A549 (cell line): Measurements from ENCODE around the gene WDR72. TPM values are rescaled to one million over a fixed set of nuclear protein-coding genes. Genes with fewer than 3 reads are reported as not detected.

ENCODE experiments used
- ATAC-seq, 2 experiments: fragments of 200-7000 bp in 1 of 2; fragments of >200 bp in 1 of 2; cut with Nextera tagmentation in 1 of 2; cut with Tn5 transposase in 1 of 2; 3 replicates each; pipeline versions ENCODE4 v1.8.0 to v1.9.1; 2018 to 2020; ENCODE audit warnings: mild to moderate bottlenecking in 1 of 2, moderate library complexity in 1 of 2
- CTCF ChIA-PET: fragments of 300-600 bp; sonication (Branson Sonifier 250); formaldehyde crosslinking; extraction: SDS; loops from one replicate; lab custom pipeline; 2021; ENCODE audit warnings: antibody characterized with exemption, inconsistent platforms; lab: Yijun Ruan, JAX
- POLR2A ChIA-PET: fragments of 350-600 bp; formaldehyde crosslinking; extraction: SDS; loops from one replicate; lab custom pipeline; 2021; ENCODE audit warnings: antibody characterized with exemption, inconsistent platforms; lab: Yijun Ruan, JAX
- DNase-seq, 2 experiments: peaks; one replicate each; pipeline versions ENCODE4 v3.0.0 to v3.0.0-alpha.2; 2011 to 2016; ENCODE audit warnings: low read depth in 1 of 2, low spot score in 1 of 2
- FAIRE-seq: peaks from 2 replicates; lab custom pipeline; 2011; peaks lifted over from hg19 to GRCh38; lab: Jason Lieb, UNC
- H3K27ac ChIP-seq, 2 experiments: fragments of >200 bp; sonication (Bioruptor Twin); formaldehyde crosslinking; 3 replicates each; pipeline ENCODE4 v1.5.1; 2016 to 2017
- H3K4me1 ChIP-seq: fragments of >200 bp; sonication (Bioruptor Twin); formaldehyde crosslinking; 3 replicates; pipeline ENCODE4 v1.6.1; 2016
- H3K4me2 ChIP-seq: fragments of >200 bp; sonication (Bioruptor Twin); formaldehyde crosslinking; 3 replicates; pipeline ENCODE4 v1.6.1; 2016
- H3K4me3 ChIP-seq: fragments of >200 bp; sonication (Bioruptor Twin); formaldehyde crosslinking; 3 replicates; pipeline ENCODE4 v1.5.1; 2016
- H3K9me3 ChIP-seq: fragments of >200 bp; sonication (Bioruptor Twin); formaldehyde crosslinking; 3 replicates; pipeline ENCODE4 v1.6.1; 2016
- CBX8 ChIP-seq: fragments of 200-600 bp; sonication (generic); IDR thresholded peaks from 2 replicates; pipeline ENCODE4 v1.6.1; 2016
- EHMT2 ChIP-seq: fragments of 200-600 bp; sonication (generic); IDR thresholded peaks from 2 replicates; pipeline ENCODE4 v1.6.1; 2016; ENCODE audit warnings: antibody characterized with exemption, low read depth, mild to moderate bottlenecking, moderate library complexity
- ESRRA ChIP-seq: fragments of 150-350 bp; IDR thresholded peaks from 2 replicates; pipeline ENCODE4 v1.6.1; 2014; ENCODE audit warnings: mild to moderate bottlenecking, low read length, borderline replicate concordance
- GATA3 ChIP-seq: IDR thresholded peaks from 2 replicates; pipeline ENCODE4 v1.6.1; 2012; ENCODE audit warnings: borderline replicate concordance
- HOXB13 ChIP-seq: fragments of 250-450 bp; sonication (Bioruptor Pico); IDR thresholded peaks from 2 replicates; pipeline ENCODE4 v1.5.0; 2020; ENCODE audit warnings: low read depth, mild to moderate bottlenecking, moderate library complexity
- HOXB5 ChIP-seq: fragments of 250-450 bp; sonication (Bioruptor Pico); IDR thresholded peaks from 2 replicates; pipeline ENCODE4 v1.5.0; 2020; ENCODE audit warnings: mild to moderate bottlenecking, moderate library complexity
- JUN ChIP-seq, 2 experiments: fragments of >200 bp; sonication (Bioruptor Twin); formaldehyde crosslinking; IDR thresholded peaks; 2 replicates in 1 of 2; 3 replicates in 1 of 2; pipeline ENCODE4 v1.6.1; 2016 to 2017
- JUNB ChIP-seq: fragments of >200 bp; sonication (Bioruptor Twin); formaldehyde crosslinking; IDR thresholded peaks from 2 replicates; pipeline ENCODE4 v1.6.1; 2016
- KDM1A ChIP-seq: fragments of 200-600 bp; sonication (generic); IDR thresholded peaks from 2 replicates; pipeline ENCODE4 v1.6.1; 2016; ENCODE audit warnings: low read depth, mild to moderate bottlenecking
- MAZ ChIP-seq: fragments of 150-350 bp; IDR thresholded peaks from 2 replicates; pipeline ENCODE4 v1.6.1; 2014; ENCODE audit warnings: antibody characterized with exemption, low read depth, low read length, borderline replicate concordance
- MYC ChIP-seq: IDR thresholded peaks from 2 replicates; pipeline ENCODE4 v1.6.1; 2012; ENCODE audit warnings: mild to moderate bottlenecking, inconsistent platforms, low read length, improper control_type of control experiment, borderline replicate concordance
- NFE2L2 ChIP-seq: fragments of 150-350 bp; conservative IDR thresholded peaks from 2 replicates; pipeline ENCODE4 v1.6.1; 2014; ENCODE audit warnings: low read length
- RAD21 ChIP-seq, 2 experiments: fragments of >200 bp in 1 of 2; sonication (Bioruptor Twin) in 1 of 2; formaldehyde crosslinking in 1 of 2; IDR thresholded peaks in 1 of 2; conservative IDR thresholded peaks in 1 of 2; 2 replicates in 1 of 2; 3 replicates in 1 of 2; pipeline ENCODE4 v1.6.1; 2012 to 2018; ENCODE audit warnings: inconsistent platforms in 1 of 2
- RFX5 ChIP-seq: fragments of 450-650 bp; IDR thresholded peaks from 2 replicates; pipeline ENCODE4 v1.7.1; 2014; ENCODE audit warnings: antibody characterized with exemption, mild to moderate bottlenecking, moderate library complexity
- SMC3 ChIP-seq: fragments of >200 bp; sonication (Bioruptor Twin); formaldehyde crosslinking; IDR thresholded peaks from 3 replicates; pipeline ENCODE4 v1.6.1; 2018; ENCODE audit warnings: inconsistent platforms
- TP53 ChIP-seq: fragments of 250-450 bp; sonication (Bioruptor Pico); IDR thresholded peaks from 2 replicates; pipeline ENCODE4 v1.5.0; 2021; ENCODE audit warnings: mild to moderate bottlenecking, moderate library complexity
- ZNF302 ChIP-seq: fragments of 250-450 bp; sonication (Bioruptor Pico); IDR thresholded peaks from 2 replicates; pipeline ENCODE4 v1.9.0; 2021; ENCODE audit warnings: inconsistent platforms, mild to moderate bottlenecking, moderate library complexity
- ZSCAN20 ChIP-seq: fragments of 250-450 bp; sonication (Bioruptor Pico); IDR thresholded peaks from 2 replicates; pipeline ENCODE4 v1.8.0; 2022; ENCODE audit warnings: mild to moderate bottlenecking, moderate library complexity
- WGBS: methylation state at CpG from one replicate; pipeline ENCODE4 v1.1.6; 2017; ENCODE audit errors: missing lambda C conversion rate; 5-methylcytosine and 5-hydroxymethylcytosine counted together
- polyA plus RNA-seq, 4 experiments: library from polyadenylated mRNA; depleted of rRNA in 3 of 4; stranded (reverse); fragments of >200 nt; fragmentation: RNase III in 1 of 4; extraction: RNeasy Plus Mini Kit Qiagen cat#74134 plus additional on column Dnase treatment in 1 of 4; gene quantifications; 2 replicates in 3 of 4; 3 replicates in 1 of 4; pipeline ENCODE4 v1.2.3, GENCODE V29; 2011 to 2017
- TF ChIP-seq, protein P1 (sequence below): fragments of >200 bp; sonication (Bioruptor Twin); formaldehyde crosslinking; IDR thresholded peaks from 2 replicates; pipeline ENCODE4 v1.6.1; 2016
- TF ChIP-seq, protein P2 (sequence below): IDR thresholded peaks from 2 replicates; pipeline ENCODE4 v1.6.1; 2012
- TF ChIP-seq, protein P3 (sequence below): fragments of 250-450 bp; sonication (Bioruptor Pico); IDR thresholded peaks from 2 replicates; pipeline ENCODE4 v1.5.0; 2020; ENCODE audit warnings: low read depth, mild to moderate bottlenecking, moderate library complexity
- TF ChIP-seq, protein P4 (sequence below): fragments of >200 bp; sonication (Bioruptor Twin); formaldehyde crosslinking; IDR thresholded peaks from 3 replicates; pipeline ENCODE4 v1.6.1; 2016
- TF ChIP-seq, protein P5 (sequence below): fragments of 250-450 bp; sonication (Bioruptor Pico); IDR thresholded peaks from 2 replicates; pipeline ENCODE4 v1.5.0; 2021; ENCODE audit warnings: mild to moderate bottlenecking, moderate library complexity, borderline replicate concordance
- TF ChIP-seq, protein P6 (sequence below): fragments of 150-350 bp; IDR thresholded peaks from 2 replicates; pipeline ENCODE4 v1.6.1; 2014; ENCODE audit warnings: low read depth, mild to moderate bottlenecking, low read length

The WDR72 gene
- polyA plus RNA-seq, 2 of the 4 experiments (the other 2 are of a cell fraction), result 12.0 to 28.5 TPM

DNA sequence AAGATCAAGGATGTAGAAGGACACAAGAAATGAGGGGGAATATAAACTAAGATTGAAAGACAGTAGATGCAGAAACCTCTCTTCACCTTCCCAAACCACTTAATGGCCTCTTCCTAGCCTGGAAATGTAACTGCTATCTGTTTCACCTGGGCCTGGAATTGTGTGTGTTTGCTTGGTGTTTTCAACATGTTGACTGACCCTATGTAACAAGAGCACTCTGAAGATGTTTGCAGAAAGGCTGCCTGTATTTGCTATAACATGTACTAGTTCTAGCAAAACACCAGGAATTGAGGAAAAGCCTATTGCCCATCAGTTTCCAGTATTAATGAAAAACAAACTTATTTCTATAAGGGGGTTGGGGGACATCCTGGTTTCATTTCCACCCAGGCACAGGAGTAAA, 248.3 kb downstream of the WDR72 start:
- no peak for FAIRE-seq

DNA sequence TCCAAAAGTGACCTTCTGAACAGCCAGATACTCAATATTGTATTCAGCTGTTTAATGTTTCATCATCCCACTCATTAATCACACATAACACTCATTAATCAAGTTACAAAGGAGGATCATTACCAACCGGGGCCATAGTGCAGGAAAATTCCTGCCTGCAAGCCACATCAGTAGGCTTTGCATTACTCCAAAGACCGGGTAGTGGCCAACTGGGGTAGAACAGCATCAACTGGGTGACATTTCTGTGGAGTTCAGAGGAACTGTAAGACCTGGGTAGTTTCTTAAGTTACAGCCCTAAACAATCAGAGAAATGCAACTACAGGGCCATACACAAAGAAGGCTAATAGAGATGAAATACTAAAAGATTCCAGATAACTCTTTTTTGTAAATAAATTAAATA, 253.1 kb downstream of the WDR72 start:
- ChIA-PET CTCF (no interaction called here), POLR2A (no interaction called here)
- no peak for FAIRE-seq
- Histone ChIP-seq H3K27ac (no peak overlapping the region), H3K4me3 (no peak overlapping the region), H3K4me2 (no peak overlapping the region), H3K4me1 (no peaks in the 10 kb centered on the region), H3K9me3 (no peaks in the 10 kb centered on the region)
- peak; percentile 5 to 14 for DNase-seq
- TF ChIP-seq MYC (no peak), ZNF302 (CRISPR knock-in tag) (no peak), CBX8 (no peak), JUNB (no peak), RAD21 (conservative IDR thresholded peaks at IDR 0.05 in 1 of 2, IDR thresholded peaks at IDR 0.05 in 1 of 2) (no peak), KDM1A (no peak), EHMT2 (no peak), MAZ (no peak), HOXB5 (no peak), TP53 (CRISPR knock-in tag) (no peak), ESRRA (no peak), NFE2L2 (no peak)
- TF ChIP-seq, protein P1, sequence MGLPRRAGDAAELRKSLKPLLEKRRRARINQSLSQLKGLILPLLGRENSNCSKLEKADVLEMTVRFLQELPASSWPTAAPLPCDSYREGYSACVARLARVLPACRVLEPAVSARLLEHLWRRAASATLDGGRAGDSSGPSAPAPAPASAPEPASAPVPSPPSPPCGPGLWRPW, result no peak
- TF ChIP-seq, protein P2, sequence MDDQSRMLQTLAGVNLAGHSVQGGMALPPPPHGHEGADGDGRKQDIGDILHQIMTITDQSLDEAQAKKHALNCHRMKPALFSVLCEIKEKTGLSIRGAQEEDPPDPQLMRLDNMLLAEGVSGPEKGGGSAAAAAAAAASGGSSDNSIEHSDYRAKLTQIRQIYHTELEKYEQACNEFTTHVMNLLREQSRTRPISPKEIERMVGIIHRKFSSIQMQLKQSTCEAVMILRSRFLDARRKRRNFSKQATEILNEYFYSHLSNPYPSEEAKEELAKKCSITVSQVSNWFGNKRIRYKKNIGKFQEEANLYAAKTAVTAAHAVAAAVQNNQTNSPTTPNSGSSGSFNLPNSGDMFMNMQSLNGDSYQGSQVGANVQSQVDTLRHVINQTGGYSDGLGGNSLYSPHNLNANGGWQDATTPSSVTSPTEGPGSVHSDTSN, result no peak
- TF ChIP-seq, protein P3, sequence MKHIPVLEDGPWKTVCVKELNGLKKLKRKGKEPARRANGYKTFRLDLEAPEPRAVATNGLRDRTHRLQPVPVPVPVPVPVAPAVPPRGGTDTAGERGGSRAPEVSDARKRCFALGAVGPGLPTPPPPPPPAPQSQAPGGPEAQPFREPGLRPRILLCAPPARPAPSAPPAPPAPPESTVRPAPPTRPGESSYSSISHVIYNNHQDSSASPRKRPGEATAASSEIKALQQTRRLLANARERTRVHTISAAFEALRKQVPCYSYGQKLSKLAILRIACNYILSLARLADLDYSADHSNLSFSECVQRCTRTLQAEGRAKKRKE (CRISPR knock-in tag), result no peak
- TF ChIP-seq, protein P4, sequence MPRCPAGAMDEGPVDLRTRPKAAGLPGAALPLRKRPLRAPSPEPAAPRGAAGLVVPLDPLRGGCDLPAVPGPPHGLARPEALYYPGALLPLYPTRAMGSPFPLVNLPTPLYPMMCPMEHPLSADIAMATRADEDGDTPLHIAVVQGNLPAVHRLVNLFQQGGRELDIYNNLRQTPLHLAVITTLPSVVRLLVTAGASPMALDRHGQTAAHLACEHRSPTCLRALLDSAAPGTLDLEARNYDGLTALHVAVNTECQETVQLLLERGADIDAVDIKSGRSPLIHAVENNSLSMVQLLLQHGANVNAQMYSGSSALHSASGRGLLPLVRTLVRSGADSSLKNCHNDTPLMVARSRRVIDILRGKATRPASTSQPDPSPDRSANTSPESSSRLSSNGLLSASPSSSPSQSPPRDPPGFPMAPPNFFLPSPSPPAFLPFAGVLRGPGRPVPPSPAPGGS, result no peak
- TF ChIP-seq, protein P5, sequence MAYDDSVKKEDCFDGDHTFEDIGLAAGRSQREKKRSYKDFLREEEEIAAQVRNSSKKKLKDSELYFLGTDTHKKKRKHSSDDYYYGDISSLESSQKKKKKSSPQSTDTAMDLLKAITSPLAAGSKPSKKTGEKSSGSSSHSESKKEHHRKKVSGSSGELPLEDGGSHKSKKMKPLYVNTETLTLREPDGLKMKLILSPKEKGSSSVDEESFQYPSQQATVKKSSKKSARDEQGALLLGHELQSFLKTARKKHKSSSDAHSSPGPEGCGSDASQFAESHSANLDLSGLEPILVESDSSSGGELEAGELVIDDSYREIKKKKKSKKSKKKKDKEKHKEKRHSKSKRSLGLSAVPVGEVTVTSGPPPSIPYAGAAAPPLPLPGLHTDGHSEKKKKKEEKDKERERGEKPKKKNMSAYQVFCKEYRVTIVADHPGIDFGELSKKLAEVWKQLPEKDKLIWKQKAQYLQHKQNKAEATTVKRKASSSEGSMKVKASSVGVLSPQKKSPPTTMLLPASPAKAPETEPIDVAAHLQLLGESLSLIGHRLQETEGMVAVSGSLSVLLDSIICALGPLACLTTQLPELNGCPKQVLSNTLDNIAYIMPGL (CRISPR knock-in tag), result no peak
- ATAC-seq, result peak; percentile 75 to 87
- WGBS, result 62% methylated on average over 2 of the region's 2 CpGs

More for the DNA sequence above, 248.3 kb downstream of the WDR72 start:
- no peak overlapping the region for H3K4me3 ChIP-seq
- no peaks in the 10 kb centered on the region for H3K9me3 ChIP-seq
- TF ChIP-seq, protein P2, result no peak
- TF ChIP-seq GATA3 (no peak), ESRRA (no peak), HOXB13 (CRISPR knock-in tag) (no peak), SMC3 (no peak), RFX5 (no peak), JUN (IDR thresholded peaks at IDR 0.05) (no peak), ZSCAN20 (CRISPR knock-in tag) (no peak), JUNB (no peak)
- TF ChIP-seq, protein P1, result no peak
- TF ChIP-seq, protein P6, sequence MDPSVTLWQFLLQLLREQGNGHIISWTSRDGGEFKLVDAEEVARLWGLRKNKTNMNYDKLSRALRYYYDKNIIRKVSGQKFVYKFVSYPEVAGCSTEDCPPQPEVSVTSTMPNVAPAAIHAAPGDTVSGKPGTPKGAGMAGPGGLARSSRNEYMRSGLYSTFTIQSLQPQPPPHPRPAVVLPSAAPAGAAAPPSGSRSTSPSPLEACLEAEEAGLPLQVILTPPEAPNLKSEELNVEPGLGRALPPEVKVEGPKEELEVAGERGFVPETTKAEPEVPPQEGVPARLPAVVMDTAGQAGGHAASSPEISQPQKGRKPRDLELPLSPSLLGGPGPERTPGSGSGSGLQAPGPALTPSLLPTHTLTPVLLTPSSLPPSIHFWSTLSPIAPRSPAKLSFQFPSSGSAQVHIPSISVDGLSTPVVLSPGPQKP, result no peak
- TF ChIP-seq, protein P5 (CRISPR knock-in tag), result no peak
- no peak overlapping the region for H3K27ac ChIP-seq
- DNase-seq (no peak), ATAC-seq (no peak)
- CTCF ChIA-PET, result interaction anchor here (0.7 to 1.6 kb wide), 2 partner anchors 11 to 583 kb away, joined by 3 read pairs; no protein-coding TSS in a partner anchor
- H3K4me2 ChIP-seq, result no peak overlapping the region
- H3K4me1 ChIP-seq, result no peaks in the 10 kb centered on the region
- POLR2A ChIA-PET, result no interaction called here
